Measurements from ENCODE around the gene ATP13A3.

The ATP13A3 gene

DNA sequence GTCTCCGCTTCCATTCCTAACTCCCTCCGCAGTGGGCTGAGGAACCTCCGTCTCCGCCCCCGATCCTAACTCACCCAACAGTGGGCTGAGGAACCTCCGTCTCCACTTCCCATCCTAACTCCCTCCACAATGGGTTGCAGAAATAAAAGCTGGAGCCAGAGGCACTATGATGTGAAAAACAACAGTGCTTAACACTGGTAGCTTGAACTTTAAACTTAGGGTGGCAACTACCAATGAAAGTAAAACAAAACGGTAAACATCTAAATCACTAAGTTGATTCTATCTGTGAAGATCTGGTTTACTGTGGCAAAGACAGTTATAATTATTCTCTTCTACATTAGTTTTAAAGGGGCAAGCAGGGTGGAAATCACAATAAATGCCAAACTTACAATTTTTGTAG lies 61.8 kb downstream of the ATP13A3 start:
- no peak overlapping the region for H3K4me3 ChIP-seq (replicated peaks; ENCODE audit: low read depth, low read length)
- H3K27me3 ChIP-seq (replicated peaks; ENCODE audit: control insufficient read depth, insufficient read depth, low read length) = no peaks in the 10 kb centered on the region
- H3K36me3 ChIP-seq (ENCODE audit: control insufficient read depth, insufficient read depth, low read length) = peaks cover 9% of the 10 kb centered on the region
- DNase-seq (ENCODE audit: extremely low read depth, insufficient read length) = no peak
- TF ChIP-seq, protein P1, sequence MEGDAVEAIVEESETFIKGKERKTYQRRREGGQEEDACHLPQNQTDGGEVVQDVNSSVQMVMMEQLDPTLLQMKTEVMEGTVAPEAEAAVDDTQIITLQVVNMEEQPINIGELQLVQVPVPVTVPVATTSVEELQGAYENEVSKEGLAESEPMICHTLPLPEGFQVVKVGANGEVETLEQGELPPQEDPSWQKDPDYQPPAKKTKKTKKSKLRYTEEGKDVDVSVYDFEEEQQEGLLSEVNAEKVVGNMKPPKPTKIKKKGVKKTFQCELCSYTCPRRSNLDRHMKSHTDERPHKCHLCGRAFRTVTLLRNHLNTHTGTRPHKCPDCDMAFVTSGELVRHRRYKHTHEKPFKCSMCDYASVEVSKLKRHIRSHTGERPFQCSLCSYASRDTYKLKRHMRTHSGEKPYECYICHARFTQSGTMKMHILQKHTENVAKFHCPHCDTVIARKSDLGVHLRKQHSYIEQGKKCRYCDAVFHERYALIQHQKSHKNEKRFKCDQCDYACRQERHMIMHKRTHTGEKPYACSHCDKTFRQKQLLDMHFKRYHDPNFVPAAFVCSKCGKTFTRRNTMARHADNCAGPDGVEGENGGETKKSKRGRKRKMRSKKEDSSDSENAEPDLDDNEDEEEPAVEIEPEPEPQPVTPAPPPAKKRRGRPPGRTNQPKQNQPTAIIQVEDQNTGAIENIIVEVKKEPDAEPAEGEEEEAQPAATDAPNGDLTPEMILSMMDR (IDR thresholded peaks at IDR 0.05; ENCODE audit: insufficient read depth, low read length, poor library complexity, severe bottlenecking) = no peak

DNA sequence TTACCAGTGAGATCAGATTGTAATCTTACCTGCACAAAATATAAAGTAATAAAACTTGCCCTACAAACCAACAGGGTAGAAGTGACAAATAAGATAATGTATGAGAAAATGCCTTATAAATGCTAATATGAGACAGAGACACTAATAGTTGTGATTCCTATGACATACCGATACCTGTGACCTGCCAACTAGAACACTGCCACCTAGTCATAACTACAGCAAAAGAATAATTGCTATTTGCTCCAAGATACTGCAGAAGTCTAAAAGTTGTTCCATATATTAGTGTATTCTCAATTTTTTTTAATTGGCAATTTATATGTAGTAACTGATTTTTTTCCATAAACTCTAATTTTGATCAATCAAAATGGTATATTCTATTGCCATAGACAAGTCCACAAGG lies 62.4 kb downstream of the ATP13A3 start:
- TF ChIP-seq, protein P1 (IDR thresholded peaks at IDR 0.05; ENCODE audit: insufficient read depth, low read length, poor library complexity, severe bottlenecking) = no peak
- H3K27me3 ChIP-seq (replicated peaks; ENCODE audit: control insufficient read depth, insufficient read depth, low read length) = no peaks in the 10 kb centered on the region
- H3K36me3 ChIP-seq (ENCODE audit: control insufficient read depth, insufficient read depth, low read length) = peaks cover 9% of the 10 kb centered on the region
- no peak overlapping the region for H3K4me3 ChIP-seq (replicated peaks; ENCODE audit: low read depth, low read length)
- DNase-seq (ENCODE audit: extremely low read depth, insufficient read length) = no peak

DNA sequence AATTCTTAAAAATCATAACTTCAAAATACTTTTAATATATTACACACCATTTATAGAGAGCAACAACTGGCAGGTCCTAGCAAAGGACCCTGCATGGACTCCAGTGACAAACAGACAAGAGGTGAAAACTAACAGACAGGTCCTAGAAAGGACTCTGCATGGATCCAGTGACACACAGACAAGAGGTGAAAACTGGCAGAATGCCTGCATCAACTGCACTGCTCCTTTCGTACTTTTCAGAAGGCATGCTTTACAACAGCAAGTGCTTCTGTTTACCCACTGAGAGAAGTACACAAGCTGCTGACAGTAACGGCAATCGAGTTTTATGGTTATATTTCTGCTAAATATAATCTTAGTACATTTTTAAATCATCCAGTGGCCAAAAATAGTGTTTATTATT lies 63.5 kb downstream of the ATP13A3 start:
- Histone ChIP-seq H3K27me3 (replicated peaks; ENCODE audit: control insufficient read depth, insufficient read depth, low read length) (no peaks in the 10 kb centered on the region), H3K4me3 (replicated peaks; ENCODE audit: low read depth, low read length) (no peak overlapping the region), H3K36me3 (ENCODE audit: control insufficient read depth, insufficient read depth, low read length) (peaks cover 12% of the 10 kb centered on the region)
- no peak for DNase-seq (ENCODE audit: extremely low read depth, insufficient read length)
- TF ChIP-seq, protein P1 (IDR thresholded peaks at IDR 0.05; ENCODE audit: insufficient read depth, low read length, poor library complexity, severe bottlenecking) = no peak

DNA sequence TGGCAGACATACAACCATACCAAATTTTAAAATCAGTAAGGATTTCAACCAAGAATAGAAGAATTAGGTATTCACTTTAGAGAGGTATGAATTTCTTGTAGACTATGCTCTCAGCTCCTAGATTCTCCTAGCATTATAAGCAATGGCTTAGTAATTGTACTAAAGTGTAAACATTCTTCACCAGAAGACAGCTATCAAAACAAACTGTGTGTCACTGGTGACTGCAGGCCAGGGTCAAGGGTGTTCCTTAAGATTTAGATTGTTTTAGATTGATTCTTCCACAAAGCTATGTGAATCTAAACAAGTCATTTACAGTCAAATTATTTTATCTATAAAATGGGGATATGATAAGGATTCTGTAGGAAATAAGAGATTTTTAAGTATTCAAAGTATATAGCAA lies 64.6 kb downstream of the ATP13A3 start:
- Histone ChIP-seq H3K27me3 (replicated peaks; ENCODE audit: control insufficient read depth, insufficient read depth, low read length) (no peaks in the 10 kb centered on the region), H3K36me3 (ENCODE audit: control insufficient read depth, insufficient read depth, low read length) (peaks cover 12% of the 10 kb centered on the region), H3K4me3 (replicated peaks; ENCODE audit: low read depth, low read length) (no peak overlapping the region)
- TF ChIP-seq, protein P1 (IDR thresholded peaks at IDR 0.05; ENCODE audit: insufficient read depth, low read length, poor library complexity, severe bottlenecking) = no peak
- no peak for DNase-seq (ENCODE audit: extremely low read depth, insufficient read length)

DNA sequence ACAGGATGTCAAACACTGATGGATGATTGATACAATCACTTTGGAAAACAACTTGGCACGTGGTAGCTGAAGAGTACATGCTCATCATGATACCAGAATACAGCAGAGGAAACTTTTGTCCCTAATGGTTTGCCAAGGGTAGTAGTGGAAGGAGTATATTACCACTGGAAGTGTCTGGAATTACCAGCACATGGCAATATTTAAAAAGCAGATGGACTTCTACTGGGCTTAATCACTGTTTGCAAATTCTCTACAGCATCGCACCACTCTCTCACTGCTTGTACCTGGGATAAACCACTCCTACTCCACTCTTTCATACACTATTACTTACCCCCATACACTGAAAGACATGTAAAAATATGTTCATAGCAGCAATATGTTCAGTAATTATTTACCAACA lies 68.1 kb downstream of the ATP13A3 start:
- no peak overlapping the region for H3K4me3 ChIP-seq (replicated peaks; ENCODE audit: low read depth, low read length)
- peaks cover 5% of the 10 kb centered on the region for H3K36me3 ChIP-seq (ENCODE audit: control insufficient read depth, insufficient read depth, low read length)
- TF ChIP-seq, protein P1 (IDR thresholded peaks at IDR 0.05; ENCODE audit: insufficient read depth, low read length, poor library complexity, severe bottlenecking) = no peak
- DNase-seq (ENCODE audit: extremely low read depth, insufficient read length) = no peak
- no peaks in the 10 kb centered on the region for H3K27me3 ChIP-seq (replicated peaks; ENCODE audit: control insufficient read depth, insufficient read depth, low read length)

DNA sequence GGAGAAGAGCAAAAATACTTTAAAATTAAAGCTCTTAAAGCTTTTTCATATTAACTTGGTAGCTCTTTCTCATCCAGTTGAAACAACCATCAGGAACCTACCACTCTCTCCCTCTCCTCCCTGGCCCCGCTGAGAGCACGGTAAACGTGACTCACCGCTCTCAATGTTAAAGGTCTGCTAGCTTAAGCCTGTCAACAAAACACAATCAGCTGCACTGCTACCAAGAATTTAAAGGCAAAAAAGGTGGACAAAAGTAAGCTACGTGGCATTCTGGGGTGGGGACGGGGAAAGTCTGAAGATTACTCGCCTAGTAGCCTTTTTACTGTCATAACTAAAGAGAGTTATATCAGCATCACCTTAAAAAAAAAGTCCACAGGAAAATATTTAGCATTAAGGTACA lies 79.4 kb downstream of the ATP13A3 start:
- no peak overlapping the region for H3K4me3 ChIP-seq (replicated peaks; ENCODE audit: low read depth, low read length)
- H3K36me3 ChIP-seq (ENCODE audit: control insufficient read depth, insufficient read depth, low read length) = peaks cover 2% of the 10 kb centered on the region
- TF ChIP-seq, protein P1 (IDR thresholded peaks at IDR 0.05; ENCODE audit: insufficient read depth, low read length, poor library complexity, severe bottlenecking) = no peak
- H3K27me3 ChIP-seq (replicated peaks; ENCODE audit: control insufficient read depth, insufficient read depth, low read length) = no peaks in the 10 kb centered on the region
- DNase-seq (ENCODE audit: extremely low read depth, insufficient read length) = no peak

Data from GM06990 (cell line).